Esophagus mucosa (tissue), 1 donor: ENCODE data around the gene D2HGDH. TPM values are rescaled to one million over a fixed set of nuclear protein-coding genes. Genes with fewer than 3 reads are reported as not detected.
"Not testable (repeated sequence)": the region's sequence is repeated elsewhere in the genome, so short reads cannot be mapped to it uniquely, and the experiment has no call there.

Source experiments
- ATAC-seq: fragments of 200-7000 bp; cut with Tn5 transposase; one replicate; pipeline ENCODE4 v1.9.1; 2020
- total RNA-seq: library from RNA; stranded (reverse); gene quantifications from one replicate; pipeline ENCODE4 v1.2.4, GENCODE V29; 2023
- donor health status: DM: yes; HTN: yes; CAD: no.

The D2HGDH gene
- total RNA-seq, 1 donor from 2014 or later, result 20.1 TPM

GRCh38 chr2:241808721-241809382, 74.4 kb downstream of the D2HGDH start, which contains the start of gene NEU4:
TSS of gene NEU4 (plus strand) at chr2:241809193. CDS start at chr2:241814485, 5,292 bp downstream.
- no peak for ATAC-seq

- ATAC-seq, result no peak
These were observed 75.2 kb downstream of the D2HGDH start for GRCh38 chr2:241809383-241810306.

GRCh38 chr2:241810307-241811200, 76.1 kb downstream of the D2HGDH start:
- ATAC-seq, result no peak

GRCh38 chr2:241811201-241811951, 76.9 kb downstream of the D2HGDH start:
- ATAC-seq, result no peak

- no peak for ATAC-seq
These were observed 77.7 kb downstream of the D2HGDH start for GRCh38 chr2:241811952-241812729.

- no peak for ATAC-seq
These were observed 78.6 kb downstream of the D2HGDH start for GRCh38 chr2:241812730-241813643.

- no peak for ATAC-seq
These were observed 79.4 kb downstream of the D2HGDH start for GRCh38 chr2:241813644-241814392.

GRCh38 chr2:241814393-241814642, 79.9 kb downstream of the D2HGDH start:
- ATAC-seq, result no peak

GRCh38 chr2:241814643-241815476, 80.4 kb downstream of the D2HGDH start:
- no peak for ATAC-seq

- no peak for ATAC-seq
These were observed 81.3 kb downstream of the D2HGDH start for GRCh38 chr2:241815477-241816430.

GRCh38 chr2:241816431-241817121, 82.1 kb downstream of the D2HGDH start:
- no peak for ATAC-seq

- no peak for ATAC-seq
These were observed 82.8 kb downstream of the D2HGDH start for GRCh38 chr2:241817126-241817820.

- not testable (repeated sequence) for ATAC-seq
These were observed 83.4 kb downstream of the D2HGDH start for GRCh38 chr2:241817821-241818215.
